Measurements from ENCODE around the gene SLCO2B1.

Gene SLCO2B1

DNA sequence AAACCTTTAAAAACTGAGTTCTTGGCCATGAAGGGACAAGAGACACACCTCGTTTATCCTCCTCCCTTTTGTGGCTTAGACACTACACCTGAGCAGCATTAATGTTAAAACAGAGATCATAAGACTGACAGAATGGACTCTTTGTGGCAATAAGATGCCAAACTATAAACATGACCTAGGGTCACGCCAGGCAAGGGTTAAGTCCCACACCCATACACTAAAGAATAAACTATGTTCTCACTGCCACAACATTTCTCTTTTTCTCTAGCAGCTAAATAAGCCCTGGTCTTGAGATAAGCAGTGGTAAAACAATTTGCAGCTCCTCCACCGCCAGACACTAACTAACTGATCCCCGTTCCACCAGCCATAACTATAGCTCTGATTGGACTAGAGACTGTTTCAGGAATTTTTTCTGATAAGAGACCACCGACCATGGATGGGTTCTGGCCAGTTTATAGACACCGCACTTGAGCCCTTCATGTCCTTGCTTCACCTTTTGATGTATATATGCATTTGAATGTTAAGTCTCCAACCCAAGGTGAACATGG, 4.9 kb upstream of the SLCO2B1 start:
- DNase-seq = no peak

DNA sequence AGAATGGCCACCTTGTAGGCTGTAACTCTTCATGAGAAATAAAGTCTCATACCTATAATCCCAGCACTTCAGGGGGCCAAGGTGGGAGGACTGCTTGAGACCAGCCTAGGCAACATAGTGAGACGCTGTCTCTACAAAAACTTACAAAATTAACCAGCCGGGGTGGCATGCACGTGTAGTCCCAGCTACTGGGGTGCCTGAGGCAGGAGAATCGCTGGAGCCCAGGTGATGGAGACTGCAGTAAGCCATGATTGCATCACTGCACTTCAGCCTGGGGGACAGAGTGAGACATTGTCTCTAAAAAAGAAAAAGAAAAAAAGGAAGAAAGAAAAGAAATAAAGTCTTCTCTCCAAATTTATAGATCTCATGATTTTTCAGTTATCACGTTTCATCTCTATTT, 4.2 kb upstream of the SLCO2B1 start:
- no peak for DNase-seq

DNA sequence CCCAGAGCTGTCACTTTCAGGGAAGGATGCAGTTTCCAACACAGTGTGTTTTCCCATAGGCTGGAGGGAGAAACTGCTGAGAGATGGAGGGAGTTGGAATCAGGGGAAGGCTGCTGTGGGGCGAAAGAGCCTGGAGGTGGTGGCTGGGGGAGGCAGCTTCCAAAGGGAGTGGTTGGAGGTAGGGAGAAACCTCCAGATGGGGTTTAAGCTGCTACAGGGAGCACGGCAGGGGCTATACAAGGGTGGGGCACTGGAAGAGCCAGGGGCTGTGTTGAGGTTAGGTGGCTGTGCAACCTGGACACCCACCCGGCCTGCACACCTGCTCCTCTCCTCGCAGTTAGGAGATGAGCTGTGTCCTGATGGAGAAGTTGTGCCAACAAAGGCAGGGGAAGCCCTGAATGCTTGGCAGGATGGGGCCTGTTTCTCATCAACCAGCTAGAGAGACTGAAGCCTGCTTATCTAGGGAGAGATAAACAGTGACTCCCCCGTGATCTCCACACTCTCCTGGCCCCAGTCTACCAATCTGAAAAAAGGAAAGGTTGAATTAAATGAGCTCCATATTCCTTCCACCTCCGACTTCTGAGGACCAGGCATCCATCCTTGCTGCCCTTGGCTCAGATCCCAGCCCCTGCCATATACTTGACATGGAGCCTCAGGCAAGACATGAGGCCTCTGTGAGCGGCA, 3.6 kb upstream of the SLCO2B1 start:
- no peak for DNase-seq

DNA sequence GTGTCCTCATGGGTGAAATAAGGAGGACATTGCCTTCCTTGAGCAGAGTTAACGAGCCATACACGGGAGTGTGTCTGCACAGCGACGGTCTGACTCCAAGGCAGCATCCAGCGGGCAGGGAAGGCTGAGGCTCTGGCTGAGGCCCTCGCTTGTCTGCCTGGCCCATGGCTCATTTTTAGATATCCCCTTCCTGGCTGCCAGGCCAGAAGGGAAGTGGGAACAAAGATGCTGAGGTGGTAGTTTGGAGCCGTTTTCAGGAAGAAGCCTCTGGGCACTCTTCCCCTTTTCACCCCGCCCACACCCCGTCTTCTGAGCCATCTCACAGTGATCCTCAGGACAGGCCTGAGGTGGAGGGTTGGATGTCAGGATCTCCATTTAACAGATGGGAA, 3.0 kb upstream of the SLCO2B1 start:
- no peak for DNase-seq

DNA sequence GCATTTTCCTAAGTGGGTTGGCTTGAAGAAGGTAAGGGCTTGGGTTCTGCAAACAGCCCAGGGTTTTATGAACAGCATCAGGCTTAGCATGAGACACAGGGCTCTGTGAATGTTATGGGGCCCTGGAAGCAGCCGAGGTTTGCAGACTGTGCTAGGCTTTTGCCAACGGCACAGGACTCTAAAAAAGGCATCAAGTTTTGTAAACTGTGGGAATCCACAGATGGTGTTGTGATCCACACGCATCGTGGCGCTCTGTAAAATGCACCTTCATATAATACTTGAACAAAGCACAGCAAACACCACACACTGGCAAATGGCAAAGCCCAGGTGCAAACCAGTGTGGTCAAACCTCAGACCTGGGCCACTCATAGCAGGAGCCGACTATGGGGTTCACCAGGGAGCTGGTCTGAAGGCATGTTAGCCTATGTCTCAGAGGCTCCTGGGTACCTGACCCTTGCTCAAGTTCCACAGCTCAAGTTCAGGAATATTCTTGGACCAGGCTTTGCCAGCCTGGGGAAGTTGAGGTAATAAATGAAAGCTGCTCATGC, 2.4 kb upstream of the SLCO2B1 start:
- DNase-seq = no peak

DNA sequence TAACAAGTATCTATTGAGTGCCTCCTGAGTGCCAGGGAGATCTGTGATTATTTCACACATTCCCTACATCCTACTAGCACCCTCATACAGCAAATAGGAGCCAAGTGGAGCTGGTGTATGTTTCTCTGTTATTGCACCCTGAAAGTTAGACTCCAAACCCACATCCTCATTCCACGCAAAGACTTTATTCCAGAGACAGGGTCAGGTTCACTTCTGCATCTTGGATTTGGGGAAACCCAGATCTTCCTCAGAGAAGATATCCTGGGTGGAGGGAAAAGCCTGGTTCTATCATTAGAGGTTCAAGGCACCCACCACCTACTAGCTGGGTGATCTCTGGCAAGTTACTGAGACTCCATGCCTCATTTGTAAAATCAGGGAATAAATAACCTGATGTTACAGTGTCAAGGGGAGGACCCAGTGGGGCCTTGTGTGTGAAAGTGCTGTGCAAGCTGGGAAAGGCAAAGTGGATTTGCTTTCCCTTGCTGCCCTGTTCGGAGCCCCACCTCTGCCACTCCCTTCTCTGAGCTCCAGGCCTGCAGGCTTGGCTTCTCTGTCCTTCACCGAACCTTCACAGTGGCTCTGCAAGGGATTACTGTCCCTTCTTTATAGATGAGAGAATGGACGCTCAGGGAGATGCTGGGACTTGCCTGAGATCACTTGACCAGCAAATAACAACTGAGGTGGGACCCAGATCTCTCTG, 991 bp upstream of the SLCO2B1 start:
- DNase-seq = no peak

DNA sequence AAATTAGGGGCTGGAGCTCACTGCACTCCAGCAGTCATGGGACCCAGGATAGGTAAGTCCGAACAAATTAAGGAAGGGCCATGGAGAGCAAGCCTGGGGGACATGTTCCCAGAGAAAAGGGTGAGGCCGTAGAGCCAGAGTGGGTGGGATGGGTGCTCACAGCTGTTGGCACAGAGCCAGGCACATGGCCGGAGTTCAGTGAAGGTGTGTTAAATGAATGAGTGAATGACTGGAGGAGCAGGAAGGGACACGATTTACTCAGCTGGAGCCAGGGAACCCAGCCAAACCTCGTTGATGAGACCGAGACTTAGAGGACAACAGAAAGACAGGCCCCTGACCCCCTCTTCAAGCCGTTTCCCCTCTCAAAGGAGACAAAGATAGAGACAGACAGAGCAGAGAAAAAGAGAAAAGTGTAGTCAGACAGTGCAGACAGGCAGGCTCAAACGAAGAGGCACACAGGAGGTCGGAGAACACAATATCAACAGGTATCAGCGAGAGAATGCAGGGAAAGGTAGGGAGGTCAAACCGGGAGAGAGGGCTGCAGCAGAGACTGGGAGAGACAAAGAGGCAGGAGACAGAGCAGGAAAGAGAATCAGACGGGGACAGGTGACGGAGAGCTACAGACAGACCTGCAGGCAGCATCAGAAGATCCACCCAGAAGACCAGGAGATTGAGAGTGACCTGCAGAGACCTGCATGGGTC, 590 bp downstream of the SLCO2B1 start:
- no peak for DNase-seq

DNA sequence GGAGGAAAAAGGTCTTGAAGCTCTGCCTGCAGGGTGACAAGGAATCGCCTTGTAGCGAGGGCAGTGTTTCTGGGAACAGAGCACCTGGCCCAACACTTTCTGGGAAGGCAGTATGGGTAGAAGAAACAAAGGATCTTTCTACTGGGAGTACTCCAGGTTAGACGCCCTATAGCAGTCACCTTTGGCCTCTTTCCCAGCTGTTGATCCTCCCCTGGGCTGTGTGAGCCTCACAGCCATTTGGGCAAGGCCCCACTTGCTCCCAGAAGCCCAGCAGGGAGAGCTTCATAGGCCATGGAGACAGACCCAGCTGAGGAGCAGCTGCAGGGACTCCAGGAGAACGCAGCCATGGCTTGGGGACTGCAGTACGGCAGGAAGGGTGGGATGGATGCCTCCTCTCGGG, 1.2 kb downstream of the SLCO2B1 start:
- DNase-seq = no peak

DNA sequence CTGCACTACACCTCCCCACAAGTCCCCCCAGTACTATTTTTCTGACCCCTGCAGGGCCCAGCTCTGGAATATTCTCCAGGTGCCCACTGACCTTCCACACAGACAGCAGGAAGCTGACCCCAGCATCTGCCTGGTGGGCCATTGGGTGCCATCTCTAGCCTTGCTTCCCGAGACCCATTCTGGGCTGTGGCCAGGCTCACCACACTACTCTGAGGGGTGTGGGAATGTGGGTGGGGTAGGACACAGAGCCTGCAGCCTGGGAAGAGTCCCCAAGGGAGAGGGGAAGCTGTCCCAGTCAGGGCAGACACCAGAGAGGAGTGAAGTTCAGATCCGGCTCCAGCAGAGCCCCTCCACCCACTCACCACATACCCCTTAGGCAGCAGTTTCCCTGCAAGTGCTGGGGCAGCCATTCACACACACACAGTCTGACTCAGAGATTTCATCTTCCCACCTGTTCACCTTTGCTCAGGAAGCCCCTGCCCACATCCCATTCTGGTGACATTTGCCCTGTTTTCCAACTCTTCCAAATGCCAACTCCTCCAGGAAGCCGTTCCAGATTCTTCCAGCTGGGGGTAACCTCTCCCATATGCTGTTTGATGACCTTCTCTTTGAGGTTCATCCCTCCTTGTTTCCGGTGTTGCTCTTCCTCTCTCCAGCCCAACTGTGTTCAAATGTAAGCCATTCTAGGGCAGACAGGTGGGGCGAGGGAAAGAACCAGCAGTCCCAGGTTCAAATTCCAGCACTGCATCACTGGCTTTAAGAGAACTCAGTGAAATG, 1.9 kb downstream of the SLCO2B1 start:
- DNase-seq = no peak

DNA sequence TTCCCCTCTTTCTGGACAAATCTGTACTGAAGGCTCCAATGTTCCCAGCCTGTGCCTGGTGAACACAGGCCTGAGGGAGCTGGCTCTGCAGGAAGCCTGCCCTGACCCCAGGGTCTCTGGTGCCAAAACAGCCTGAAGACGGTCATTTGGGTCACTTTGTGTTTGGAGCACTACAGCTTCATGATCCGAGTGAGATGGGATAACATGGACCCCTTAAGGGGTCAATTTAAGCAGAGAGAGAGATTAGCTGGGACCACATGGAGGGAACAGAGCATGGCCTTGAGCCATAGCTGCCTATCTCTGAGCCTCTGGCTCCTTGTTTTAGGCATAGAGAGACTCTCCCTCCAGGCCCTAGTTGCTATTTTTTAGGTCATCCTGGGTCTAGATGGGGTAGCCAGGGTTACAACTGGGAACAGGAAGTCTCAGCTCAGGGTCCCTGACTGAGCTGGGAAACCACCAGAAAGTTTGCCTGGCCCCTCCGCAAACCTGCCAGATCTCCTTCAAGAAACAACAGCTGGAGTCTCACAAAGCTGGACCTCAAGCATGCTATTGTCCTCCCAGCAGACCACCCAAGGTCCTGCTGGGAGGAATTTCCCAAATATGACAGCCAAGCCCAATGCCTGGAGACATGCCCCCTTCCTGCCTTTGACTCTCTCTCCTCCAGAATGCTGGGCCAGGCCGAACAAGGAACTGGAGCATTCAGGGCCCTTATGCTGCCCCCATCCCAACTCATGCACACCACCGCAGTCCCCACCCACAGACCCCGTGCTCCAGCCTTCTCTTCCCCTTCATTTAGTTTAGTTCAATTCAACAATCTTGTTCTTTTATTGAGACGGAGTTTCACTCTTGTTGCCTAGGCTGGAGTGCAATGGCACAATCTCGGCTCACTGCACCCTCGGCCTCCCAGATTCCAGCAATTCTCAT, 4.0 kb downstream of the SLCO2B1 start:
- no peak for DNase-seq

DNA sequence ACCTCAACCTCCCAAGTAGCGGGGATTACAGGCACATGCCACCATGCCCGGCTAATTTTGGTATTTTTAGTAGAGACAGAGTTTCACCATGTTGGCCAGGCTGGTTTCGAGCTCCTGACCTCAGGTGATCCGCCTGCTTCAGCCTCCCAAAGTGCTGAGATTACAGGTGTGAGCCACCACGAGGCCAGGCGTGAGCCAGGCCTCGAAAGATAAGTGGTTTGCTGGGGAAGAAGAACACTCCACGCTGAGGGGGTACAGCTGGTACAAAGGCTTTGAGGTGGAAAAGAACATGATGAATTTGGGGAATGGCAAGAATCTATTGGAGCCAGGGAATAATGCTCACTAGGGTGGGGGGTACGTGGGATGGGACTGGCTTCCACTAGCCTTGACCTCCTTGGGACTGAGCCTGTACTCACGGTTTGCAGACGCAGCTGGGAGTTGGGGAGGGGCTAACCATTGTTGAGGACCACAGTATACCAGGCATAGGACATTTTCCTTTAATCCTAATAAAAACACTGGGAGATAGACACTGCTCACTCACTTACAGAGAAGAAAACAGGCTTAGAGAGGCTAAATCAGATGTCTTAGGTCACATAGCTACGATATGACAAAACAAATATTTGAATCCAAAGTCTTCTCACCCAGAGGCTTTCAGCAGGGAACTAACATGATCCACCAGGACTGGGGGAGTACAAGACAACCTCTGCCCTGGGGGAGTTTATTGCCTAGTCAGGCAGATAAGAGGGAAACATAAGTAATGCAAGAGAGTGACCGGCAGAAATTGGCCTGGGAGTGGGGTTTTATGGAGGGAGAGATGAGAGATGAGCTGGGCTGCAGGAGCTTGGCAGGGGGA, 4.9 kb downstream of the SLCO2B1 start:
- DNase-seq = no peak

DNA sequence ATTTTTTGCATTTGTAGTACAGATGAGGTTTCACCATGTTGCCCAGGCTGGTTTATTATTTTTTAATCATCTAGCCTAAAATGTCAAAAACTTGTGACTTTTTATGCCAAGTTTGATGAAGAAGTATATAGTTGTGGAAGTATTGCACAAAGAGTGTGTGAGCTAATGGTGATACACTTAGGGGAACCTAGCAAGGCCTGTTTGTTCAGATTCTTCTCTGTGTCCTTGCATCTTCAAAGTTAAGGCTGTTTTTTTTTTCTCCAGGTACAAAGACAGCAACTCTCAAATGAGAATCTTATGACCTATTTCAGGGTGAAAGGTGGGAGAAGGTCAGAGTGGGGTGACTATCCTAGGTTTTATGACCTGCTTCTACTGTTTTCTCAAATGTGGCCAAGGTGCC, 7.3 kb downstream of the SLCO2B1 start:
- DNase-seq = no peak

DNA sequence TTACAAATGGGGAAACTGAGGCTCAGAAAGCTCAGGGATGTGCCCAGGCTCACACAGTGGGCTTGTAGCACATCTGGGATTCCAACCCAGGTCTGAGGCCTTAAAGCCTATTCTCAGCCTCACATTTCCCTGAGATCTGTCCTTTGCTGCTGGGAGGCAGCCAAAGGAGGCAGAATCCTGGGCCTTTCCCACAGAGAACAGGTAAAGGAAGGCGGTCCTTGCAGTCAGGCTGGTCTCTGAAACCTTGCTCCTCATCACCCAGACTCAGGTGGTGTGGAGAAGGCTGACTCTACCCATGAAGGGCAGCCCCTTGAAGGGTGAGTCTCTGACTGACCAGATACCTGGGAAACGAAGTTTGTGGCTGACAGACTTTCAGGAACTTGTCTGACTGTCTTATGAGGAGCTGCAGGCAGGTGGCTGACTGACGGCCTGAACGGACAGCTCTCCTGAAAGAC, 7.8 kb downstream of the SLCO2B1 start:
- no peak for DNase-seq

DNA sequence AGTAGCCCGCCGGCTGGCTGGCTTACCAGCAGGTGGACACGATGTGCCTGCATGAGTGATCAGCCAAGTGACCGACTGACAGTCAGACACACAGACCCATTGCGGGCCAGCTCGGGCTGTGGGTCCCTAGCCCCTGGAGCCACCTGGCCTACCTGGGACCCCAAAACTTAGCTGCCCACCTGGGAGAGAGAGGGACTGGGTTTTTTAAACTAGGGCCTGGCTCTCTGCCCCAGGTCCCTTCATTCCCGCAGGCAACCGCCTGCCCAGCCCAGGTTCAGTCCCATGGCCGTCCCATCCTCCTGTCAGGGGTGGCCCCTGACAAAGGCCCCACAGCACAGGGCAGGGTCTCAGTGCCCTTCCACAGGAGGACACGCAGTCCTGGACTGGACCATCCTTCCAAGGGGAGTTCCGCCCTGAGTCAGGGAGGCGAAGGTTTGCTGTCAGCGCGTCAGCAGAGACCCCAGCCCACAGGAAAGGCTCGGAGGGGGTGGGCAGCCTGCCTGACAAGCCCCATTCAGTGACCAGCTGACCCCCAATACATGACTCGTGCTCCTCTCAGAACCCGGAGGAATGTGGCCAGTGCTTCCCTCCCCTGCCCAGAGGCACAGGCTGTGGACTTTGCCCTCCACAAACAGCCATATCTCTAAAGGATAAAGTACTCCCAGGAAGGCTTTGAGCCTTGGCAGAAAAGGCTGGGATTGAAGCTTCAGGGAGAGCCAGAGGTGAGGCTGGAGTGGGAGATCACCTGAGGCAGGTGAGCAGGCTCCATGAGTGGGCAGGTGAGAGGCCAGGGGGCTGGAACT, 8.4 kb downstream of the SLCO2B1 start:
- DNase-seq = no peak

DNA sequence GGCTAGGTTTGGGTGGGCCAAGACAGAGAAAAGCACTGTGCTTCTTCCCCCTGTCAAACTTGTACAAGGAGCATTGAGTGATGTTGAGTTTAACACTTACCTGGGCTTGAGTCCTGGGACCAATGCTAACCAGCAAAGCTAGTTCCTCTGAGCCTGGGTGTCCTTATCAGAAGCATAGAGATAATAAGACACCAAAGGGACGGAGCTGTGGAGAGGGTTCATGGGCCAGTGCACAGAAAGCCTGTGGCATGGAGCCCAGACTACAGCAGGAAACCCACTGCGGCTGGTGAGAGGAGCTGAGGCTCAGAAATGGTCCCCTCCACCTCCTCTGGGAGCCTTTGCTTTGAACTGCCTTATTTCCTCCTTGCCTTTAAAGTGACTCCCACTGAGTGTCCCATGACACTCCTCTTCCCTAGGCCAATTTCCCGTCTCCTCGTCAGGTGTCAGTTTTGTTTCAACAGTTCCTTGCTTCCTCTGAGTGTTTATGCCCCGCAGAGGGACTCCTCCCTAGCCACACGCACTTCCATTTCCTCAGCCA, 9.4 kb downstream of the SLCO2B1 start:
- DNase-seq = no peak

DNA sequence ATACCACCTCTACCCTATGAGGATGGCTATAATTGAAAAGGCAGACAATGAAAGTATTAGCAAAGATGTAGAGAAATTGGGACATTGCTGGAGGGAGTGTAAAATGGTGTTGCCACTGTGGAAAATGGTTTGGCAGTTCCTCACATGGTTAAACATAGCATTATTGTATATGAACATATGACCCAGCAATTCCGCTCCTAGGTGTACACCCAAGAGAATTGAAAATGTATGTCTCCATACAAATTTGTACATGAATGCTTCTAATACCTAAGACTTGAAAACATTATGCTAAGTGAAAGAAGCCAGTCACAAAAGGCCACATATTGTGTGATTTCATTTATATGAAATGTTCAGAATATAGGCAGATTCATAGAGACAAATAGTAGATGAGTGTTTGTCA, 10.0 kb downstream of the SLCO2B1 start:
- DNase-seq = no peak

DNA sequence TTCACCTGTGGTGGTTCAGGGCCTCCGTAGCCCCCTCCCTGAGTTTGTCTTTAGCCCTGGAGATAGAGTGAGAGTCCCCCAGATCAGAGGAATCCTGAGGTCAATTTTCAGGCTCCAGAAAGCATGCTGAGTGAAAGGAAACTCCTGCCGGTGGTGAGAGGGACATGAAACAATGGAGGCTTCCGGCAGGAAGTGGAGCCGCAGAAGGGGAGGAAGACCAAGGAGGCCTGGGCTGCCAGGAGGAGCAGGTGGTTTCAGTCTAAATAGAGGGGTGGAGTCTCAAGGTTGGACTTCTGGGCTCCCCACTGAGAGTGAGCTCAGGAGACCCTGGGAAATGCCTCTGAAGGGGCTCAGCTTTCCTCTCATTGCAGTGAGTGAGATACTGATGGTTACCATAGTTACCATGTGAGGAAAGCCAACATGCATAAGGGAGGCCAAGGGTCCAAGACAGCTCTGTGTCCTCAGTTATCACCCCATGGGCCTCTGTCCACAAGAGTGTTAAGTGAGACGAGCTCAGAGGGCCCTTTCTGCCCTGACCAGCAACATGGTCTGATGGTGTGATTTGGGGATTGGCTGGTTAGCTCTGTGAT, 10.7 kb downstream of the SLCO2B1 start:
- DNase-seq = no peak

DNA sequence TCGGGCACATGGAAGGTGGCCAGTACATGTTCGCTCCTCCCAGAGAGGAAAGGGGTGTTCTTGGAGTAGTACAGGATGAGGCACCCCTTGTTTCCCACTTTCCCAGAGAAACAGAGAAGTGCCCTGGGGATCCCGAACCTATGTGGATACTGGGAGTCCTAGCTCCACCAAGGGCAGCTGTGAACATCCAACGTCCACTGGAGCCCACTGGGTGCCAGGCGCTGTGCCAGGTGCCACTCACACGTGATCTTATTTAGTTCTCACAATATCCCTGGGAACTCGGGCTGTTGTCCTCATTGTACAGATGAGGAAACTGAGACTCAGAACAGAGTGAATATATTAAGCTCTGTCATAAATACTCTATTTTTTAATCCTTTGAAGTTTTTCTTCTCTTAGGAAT, 12.0 kb downstream of the SLCO2B1 start:
- DNase-seq = no peak

All from NCI-H187 (cell line).